ENCODE data around the gene KCNC3.
"Not testable (repeated sequence)": the region's sequence is repeated elsewhere in the genome, so short reads cannot be mapped to it uniquely, and the experiment has no call there.

DNA sequence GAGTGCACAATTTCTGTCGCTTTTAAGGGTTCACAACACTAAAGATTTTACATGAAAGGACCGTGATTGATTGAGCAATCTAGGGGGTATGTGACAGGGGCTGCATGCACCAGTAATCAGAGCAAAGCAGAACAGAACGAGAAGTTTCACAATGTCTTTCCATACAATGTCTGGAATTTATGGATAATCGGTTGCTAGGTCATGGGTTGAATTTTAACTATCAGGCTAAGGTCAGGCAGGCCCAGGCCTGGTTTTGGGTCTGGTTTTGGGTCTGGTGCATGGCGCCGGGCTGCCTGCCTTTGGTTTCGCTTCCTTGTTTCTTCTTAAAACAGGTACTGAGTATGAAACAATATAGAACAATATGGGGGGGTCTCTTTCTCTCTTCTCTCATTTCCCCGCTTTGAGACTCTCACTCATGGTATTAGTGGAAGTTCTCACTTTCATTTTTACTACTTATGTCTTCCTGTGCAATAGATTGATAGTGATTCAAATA is 18.0 kb upstream of the KCNC3 start:
- not testable (repeated sequence) for TF ChIP-seq POLR2A, POLR2AphosphoS5 (IDR thresholded peaks at IDR 0.05; ENCODE audit: low read depth, low read length)
